ENCODE results near the gene OSBPL5.

The OSBPL5 gene

GRCh38 chr11:3148255-3148989 is 16.7 kb downstream of the OSBPL5 start:
- Histone ChIP-seq H3K9me3 (ENCODE audit: insufficient read depth, low read depth, low read length) (no peaks in the 10 kb centered on the region), H3K9ac (ENCODE audit: low read depth, low read length, poor library complexity, severe bottlenecking) (no peak overlapping the region), H2AFZ (ENCODE audit: low read length) (no peak overlapping the region), H4K20me1 (ENCODE audit: insufficient read depth, low read length, poor library complexity, severe bottlenecking) (peaks cover 14% of the 10 kb centered on the region), H3K36me3 (ENCODE audit: insufficient read depth, low read length) (peaks cover 4% of the 10 kb centered on the region; the same call in 1 of the 2 replicates), H3K4me2 (ENCODE audit: low read depth, low read length, poor library complexity, severe bottlenecking) (no peak overlapping the region), H3K27me3 (ENCODE audit: insufficient read depth, low read length, poor library complexity, severe bottlenecking) (no peaks in the 10 kb centered on the region), H3F3A (ENCODE audit: low read depth) (no peaks in the 10 kb centered on the region), H3K9me2 (replicated peaks; ENCODE audit: low read depth, low read length) (no peaks in the 10 kb centered on the region), H3K79me2 (ENCODE audit: insufficient read depth, low read length) (peaks cover 87% of the 10 kb centered on the region; the same call in 1 of the 2 replicates), H3K4me3 (ENCODE audit: low read length, poor library complexity, severe bottlenecking) (no peak overlapping the region), H3K4me1 (ENCODE audit: insufficient read depth, low read length, poor library complexity, severe bottlenecking) (no peaks in the 10 kb centered on the region)
- TF ChIP-seq CTCF (conservative IDR thresholded peaks at IDR 0.05; ENCODE audit: low read length) (no peak), EZH2phosphoT487 (IDR thresholded peaks at IDR 0.05; ENCODE audit: borderline replicate concordance) (no peak)

- Histone ChIP-seq H2AFZ (ENCODE audit: low read length) (no peak overlapping the region), H3F3A (ENCODE audit: low read depth) (no peaks in the 10 kb centered on the region), H3K36me3 (ENCODE audit: insufficient read depth, low read length) (peaks cover 4% of the 10 kb centered on the region; the same call in 1 of the 2 replicates), H3K4me2 (ENCODE audit: low read depth, low read length, poor library complexity, severe bottlenecking) (no peak overlapping the region), H3K27me3 (ENCODE audit: insufficient read depth, low read length, poor library complexity, severe bottlenecking) (no peaks in the 10 kb centered on the region), H3K4me1 (ENCODE audit: insufficient read depth, low read length, poor library complexity, severe bottlenecking) (no peaks in the 10 kb centered on the region), H3K9me2 (replicated peaks; ENCODE audit: low read depth, low read length) (no peaks in the 10 kb centered on the region), H3K79me2 (ENCODE audit: insufficient read depth, low read length) (peaks cover 83% of the 10 kb centered on the region; the same call in 1 of the 2 replicates), H3K9ac (ENCODE audit: low read depth, low read length, poor library complexity, severe bottlenecking) (no peak overlapping the region), H4K20me1 (ENCODE audit: insufficient read depth, low read length, poor library complexity, severe bottlenecking) (peaks cover 9% of the 10 kb centered on the region), H3K4me3 (ENCODE audit: low read length, poor library complexity, severe bottlenecking) (no peak overlapping the region), H3K9me3 (ENCODE audit: insufficient read depth, low read depth, low read length) (no peaks in the 10 kb centered on the region)
- no peak for TF ChIP-seq CTCF (conservative IDR thresholded peaks at IDR 0.05; ENCODE audit: low read length)
- TF ChIP-seq EZH2phosphoT487 (IDR thresholded peaks at IDR 0.05; ENCODE audit: borderline replicate concordance): no peak
Measured at GRCh38 chr11:3147626-3148025, 17.5 kb downstream of the OSBPL5 start.

- Histone ChIP-seq H3K9ac (ENCODE audit: low read depth, low read length, poor library complexity, severe bottlenecking) (no peak overlapping the region), H3F3A (ENCODE audit: low read depth) (no peaks in the 10 kb centered on the region), H4K20me1 (ENCODE audit: insufficient read depth, low read length, poor library complexity, severe bottlenecking) (peaks cover 9% of the 10 kb centered on the region), H3K27me3 (ENCODE audit: insufficient read depth, low read length, poor library complexity, severe bottlenecking) (no peaks in the 10 kb centered on the region), H2AFZ (ENCODE audit: low read length) (no peak overlapping the region), H3K9me3 (ENCODE audit: insufficient read depth, low read depth, low read length) (no peaks in the 10 kb centered on the region), H3K79me2 (ENCODE audit: insufficient read depth, low read length) (peaks cover 79% of the 10 kb centered on the region; the same call in 1 of the 2 replicates), H3K9me2 (replicated peaks; ENCODE audit: low read depth, low read length) (no peaks in the 10 kb centered on the region), H3K4me3 (ENCODE audit: low read length, poor library complexity, severe bottlenecking) (no peak overlapping the region), H3K36me3 (ENCODE audit: insufficient read depth, low read length) (peaks cover 4% of the 10 kb centered on the region; the same call in 1 of the 2 replicates), H3K4me1 (ENCODE audit: insufficient read depth, low read length, poor library complexity, severe bottlenecking) (no peaks in the 10 kb centered on the region), H3K4me2 (ENCODE audit: low read depth, low read length, poor library complexity, severe bottlenecking) (no peak overlapping the region)
- TF ChIP-seq EZH2phosphoT487 (IDR thresholded peaks at IDR 0.05; ENCODE audit: borderline replicate concordance) (no peak), CTCF (conservative IDR thresholded peaks at IDR 0.05; ENCODE audit: low read length) (no peak)
Measured at GRCh38 chr11:3147257-3147619, 17.9 kb downstream of the OSBPL5 start.

Measured in Loucy (cell line).